ENCODE results near the gene ANKS1A. TPM values are rescaled to one million over a fixed set of nuclear protein-coding genes. Genes with fewer than 3 reads are reported as not detected.
A peak's percentile ranks its signal among the peaks of the same experiment; 100 is the strongest.

Gene ANKS1A
- total and polyA plus RNA-seq, 9 donors, result 16.0 to 45.0 (median 27.3) TPM

DNA sequence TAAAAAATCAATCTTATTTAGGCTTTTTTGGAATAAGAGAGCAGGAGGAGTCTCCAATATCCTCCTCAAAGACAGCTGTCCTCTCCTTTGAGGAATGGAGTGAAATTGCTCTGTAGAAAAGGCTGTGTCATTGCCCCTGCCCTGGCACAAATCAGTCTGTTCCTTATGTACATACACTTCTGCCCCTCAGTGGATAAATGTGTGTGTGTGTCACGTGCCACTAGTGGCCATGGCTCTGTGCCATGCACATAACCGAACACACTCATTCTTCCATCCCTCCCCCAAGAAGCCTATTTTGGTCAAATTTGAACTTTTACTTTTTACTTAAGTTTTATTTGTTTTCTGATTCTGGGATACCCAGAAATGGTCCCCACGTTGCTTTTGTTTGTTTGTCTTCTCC, 49.2 kb downstream of the ANKS1A start:
- no peak overlapping the region for H3K4me3 ChIP-seq
- H3K27me3 ChIP-seq, result no peaks in the 10 kb centered on the region
- TF ChIP-seq EP300 (IDR thresholded peaks at IDR 0.05) (no peak), POLR2A (IDR thresholded peaks at IDR 0.05) (no peak)
- TF ChIP-seq, protein P1, sequence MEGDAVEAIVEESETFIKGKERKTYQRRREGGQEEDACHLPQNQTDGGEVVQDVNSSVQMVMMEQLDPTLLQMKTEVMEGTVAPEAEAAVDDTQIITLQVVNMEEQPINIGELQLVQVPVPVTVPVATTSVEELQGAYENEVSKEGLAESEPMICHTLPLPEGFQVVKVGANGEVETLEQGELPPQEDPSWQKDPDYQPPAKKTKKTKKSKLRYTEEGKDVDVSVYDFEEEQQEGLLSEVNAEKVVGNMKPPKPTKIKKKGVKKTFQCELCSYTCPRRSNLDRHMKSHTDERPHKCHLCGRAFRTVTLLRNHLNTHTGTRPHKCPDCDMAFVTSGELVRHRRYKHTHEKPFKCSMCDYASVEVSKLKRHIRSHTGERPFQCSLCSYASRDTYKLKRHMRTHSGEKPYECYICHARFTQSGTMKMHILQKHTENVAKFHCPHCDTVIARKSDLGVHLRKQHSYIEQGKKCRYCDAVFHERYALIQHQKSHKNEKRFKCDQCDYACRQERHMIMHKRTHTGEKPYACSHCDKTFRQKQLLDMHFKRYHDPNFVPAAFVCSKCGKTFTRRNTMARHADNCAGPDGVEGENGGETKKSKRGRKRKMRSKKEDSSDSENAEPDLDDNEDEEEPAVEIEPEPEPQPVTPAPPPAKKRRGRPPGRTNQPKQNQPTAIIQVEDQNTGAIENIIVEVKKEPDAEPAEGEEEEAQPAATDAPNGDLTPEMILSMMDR (IDR thresholded peaks at IDR 0.05), result no peak
- H3K9me3 ChIP-seq, result no peaks in the 10 kb centered on the region
- intact Hi-C loops (cut with DNase I), result no loop called here
- peak in 1 of 5 donors; percentile 24 for DNase-seq
- no peak overlapping the region for H3K27ac ChIP-seq
- H3K4me1 ChIP-seq (ENCODE audit: insufficient read depth), result peaks cover 23% of the 10 kb centered on the region
- H3K36me3 ChIP-seq, result no peaks in the 10 kb centered on the region
- 65 to 73% (median 71%) methylated on average over 3 of the region's 3 CpGs for WGBS, 3 donors

DNA sequence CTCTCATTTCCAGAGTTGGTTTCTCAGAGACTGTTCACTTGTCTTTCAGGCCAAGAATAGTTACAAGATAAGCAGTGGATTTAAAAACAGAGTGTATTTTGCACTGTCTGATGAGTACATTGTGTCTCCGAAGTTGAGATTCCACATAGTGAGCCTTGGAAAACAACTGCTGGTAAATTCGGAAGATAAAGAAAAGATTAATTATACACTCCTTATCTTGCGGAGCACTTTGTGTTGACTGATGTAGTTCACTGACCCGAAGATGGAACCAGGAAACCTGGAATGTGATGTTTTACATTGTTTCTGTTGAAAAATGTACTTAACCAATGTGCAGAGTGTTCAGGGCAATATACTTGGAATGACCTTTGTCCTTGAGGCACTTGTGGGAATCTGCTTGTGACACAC, 51.0 kb downstream of the ANKS1A start:
- DNase-seq, result no peak
- Histone ChIP-seq H3K36me3 (no peaks in the 10 kb centered on the region), H3K4me1 (ENCODE audit: insufficient read depth) (peaks cover 18% of the 10 kb centered on the region), H3K27me3 (no peaks in the 10 kb centered on the region), H3K9me3 (no peaks in the 10 kb centered on the region), H3K4me3 (no peak overlapping the region), H3K27ac (peak overlapping the region in 1 of 2 donors; percentile 33)
- TF ChIP-seq EP300 (IDR thresholded peaks at IDR 0.05) (no peak), POLR2A (IDR thresholded peaks at IDR 0.05) (no peak)
- TF ChIP-seq, protein P1 (IDR thresholded peaks at IDR 0.05), result no peak
- WGBS, 3 donors, result 5 to 22% (median 9%) methylated on average over 4 of the region's 4 CpGs
- intact Hi-C loops (cut with DNase I), result no loop called here

DNA sequence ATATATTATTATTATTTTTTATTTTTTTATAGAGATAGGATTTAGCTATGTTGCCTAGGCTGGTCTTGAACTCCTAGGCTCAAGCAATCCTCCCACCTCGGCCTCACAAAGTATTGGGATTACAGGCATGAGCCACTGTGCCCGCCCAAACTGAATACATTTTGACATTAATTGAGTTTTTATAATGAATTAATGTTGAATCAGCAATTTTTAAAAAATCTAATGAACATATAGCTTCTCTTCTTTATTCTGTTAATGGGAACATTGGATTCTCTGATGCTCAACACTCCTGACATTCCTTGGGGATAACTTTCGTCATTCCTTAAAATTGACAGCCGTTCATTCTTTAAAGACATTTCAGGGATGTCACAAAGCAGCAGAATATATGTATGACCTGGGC, 52.4 kb downstream of the ANKS1A start:
- intact Hi-C loops (cut with DNase I), result no loop called here
- Histone ChIP-seq H3K9me3 (no peaks in the 10 kb centered on the region), H3K27ac (no peak overlapping the region), H3K4me1 (ENCODE audit: insufficient read depth) (peaks cover 13% of the 10 kb centered on the region), H3K4me3 (no peak overlapping the region), H3K36me3 (no peaks in the 10 kb centered on the region), H3K27me3 (no peaks in the 10 kb centered on the region)
- no peak for TF ChIP-seq EP300 (IDR thresholded peaks at IDR 0.05)
- TF ChIP-seq, protein P1 (IDR thresholded peaks at IDR 0.05), result no peak
- no peak for TF ChIP-seq POLR2A (IDR thresholded peaks at IDR 0.05)
- WGBS, 3 donors, result 97 to 99% (median 98%) methylated on average over 4 of the region's 4 CpGs
- no peak for DNase-seq

DNA sequence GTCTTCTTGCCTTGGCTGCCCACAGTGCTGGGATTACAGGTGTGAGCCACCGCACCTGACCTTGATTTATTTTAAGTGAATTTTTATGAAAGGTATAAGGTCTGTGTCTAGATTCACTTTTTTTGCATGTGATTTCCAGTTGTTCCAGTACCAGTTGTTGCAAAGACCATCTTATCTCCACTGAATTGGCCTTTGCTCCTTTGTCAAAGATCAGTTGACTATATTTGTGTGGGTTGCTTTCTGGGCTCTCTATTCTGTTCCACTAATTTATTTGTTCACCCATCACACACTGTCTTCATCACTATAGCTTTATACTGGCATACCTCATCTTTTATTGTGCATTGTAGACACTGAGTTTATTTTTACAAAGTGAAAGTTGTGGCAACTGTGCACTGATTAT, 56.3 kb downstream of the ANKS1A start:
- Histone ChIP-seq H3K36me3 (no peaks in the 10 kb centered on the region), H3K27ac (no peak overlapping the region), H3K4me3 (no peak overlapping the region), H3K27me3 (no peaks in the 10 kb centered on the region), H3K4me1 (ENCODE audit: insufficient read depth) (peaks cover 2% of the 10 kb centered on the region), H3K9me3 (no peaks in the 10 kb centered on the region)
- 93 to 100% (median 96%) methylated on average over 1 of the region's 1 CpG for WGBS, 3 donors
- no peak for DNase-seq
- TF ChIP-seq POLR2A (IDR thresholded peaks at IDR 0.05) (no peak), EP300 (IDR thresholded peaks at IDR 0.05) (no peak)
- TF ChIP-seq, protein P1 (IDR thresholded peaks at IDR 0.05), result no peak
- intact Hi-C loops (cut with DNase I), result no loop called here

All from ovary (tissue), 9 donors.